ENCODE data around the gene ACSL5.
"Not testable (repeated sequence)": the region's sequence is repeated elsewhere in the genome, so short reads cannot be mapped to it uniquely, and the experiment has no call there.

The ACSL5 gene

GRCh38 chr10:112361951-112362751, 11.8 kb upstream of the ACSL5 start:
- H3K4me1 Mint-ChIP-seq (ENCODE audit: low read depth) = no peaks in the 10 kb centered on the region
- intact Hi-C loops (cut with micrococcal nuclease) = no loop called here
- no peak overlapping the region for H3K4me3 Mint-ChIP-seq
- no peak overlapping the region for H3K27ac Mint-ChIP-seq
- H3K36me3 Mint-ChIP-seq (ENCODE audit: low read depth) = no peaks in the 10 kb centered on the region
- peaks cover 2% of the 10 kb centered on the region for H3K27me3 Mint-ChIP-seq
- H3K9me3 Mint-ChIP-seq = no peaks in the 10 kb centered on the region

- Mint-ChIP-seq H3K36me3 (ENCODE audit: low read depth) (no peaks in the 10 kb centered on the region), H3K4me3 (no peak overlapping the region)
- intact Hi-C loops (cut with micrococcal nuclease) = no loop called here
These were observed 11.1 kb upstream of the ACSL5 start for GRCh38 chr10:112362833-112363232.

GRCh38 chr10:112363696-112364688, 9.9 kb upstream of the ACSL5 start:
- intact Hi-C loops (cut with micrococcal nuclease) = no loop called here
- H3K4me3 Mint-ChIP-seq = no peak overlapping the region
- no peaks in the 10 kb centered on the region for H3K9me3 Mint-ChIP-seq
- no peaks in the 10 kb centered on the region for H3K36me3 Mint-ChIP-seq (ENCODE audit: low read depth)
- H3K27ac Mint-ChIP-seq = no peak overlapping the region
- H3K4me1 Mint-ChIP-seq (ENCODE audit: low read depth) = no peaks in the 10 kb centered on the region
- peaks cover 2% of the 10 kb centered on the region for H3K27me3 Mint-ChIP-seq

More at GRCh38 chr10:112362833-112363232, 11.1 kb upstream of the ACSL5 start:
- Mint-ChIP-seq H3K9me3 (no peaks in the 10 kb centered on the region), H3K27ac (no peak overlapping the region), H3K27me3 (peaks cover 2% of the 10 kb centered on the region), H3K4me1 (ENCODE audit: low read depth) (no peaks in the 10 kb centered on the region)

GRCh38 chr10:112365014-112365432, 8.9 kb upstream of the ACSL5 start:
- Mint-ChIP-seq H3K27ac (no peak overlapping the region), H3K4me1 (ENCODE audit: low read depth) (peaks cover 5% of the 10 kb centered on the region), H3K27me3 (peaks cover 2% of the 10 kb centered on the region), H3K4me3 (no peak overlapping the region), H3K9me3 (no peaks in the 10 kb centered on the region), H3K36me3 (ENCODE audit: low read depth) (no peaks in the 10 kb centered on the region)
- intact Hi-C loops (cut with micrococcal nuclease) = no loop called here

- peaks cover 5% of the 10 kb centered on the region for H3K4me1 Mint-ChIP-seq (ENCODE audit: low read depth)
- intact Hi-C loops (cut with micrococcal nuclease) = no loop called here
- peaks cover 2% of the 10 kb centered on the region for H3K27me3 Mint-ChIP-seq
- H3K36me3 Mint-ChIP-seq (ENCODE audit: low read depth) = no peaks in the 10 kb centered on the region
- H3K27ac Mint-ChIP-seq = no peak overlapping the region
- H3K4me3 Mint-ChIP-seq = no peak overlapping the region
- H3K9me3 Mint-ChIP-seq = no peaks in the 10 kb centered on the region
These were observed 8.5 kb upstream of the ACSL5 start for GRCh38 chr10:112365451-112365850.

- peaks cover 3% of the 10 kb centered on the region for H3K27me3 Mint-ChIP-seq
- no peaks in the 10 kb centered on the region for H3K9me3 Mint-ChIP-seq
- no peak overlapping the region for H3K4me3 Mint-ChIP-seq
- no peak overlapping the region for H3K27ac Mint-ChIP-seq
- no peaks in the 10 kb centered on the region for H3K36me3 Mint-ChIP-seq (ENCODE audit: low read depth)
- peaks cover 5% of the 10 kb centered on the region for H3K4me1 Mint-ChIP-seq (ENCODE audit: low read depth)
- intact Hi-C loops (cut with micrococcal nuclease) = no loop called here
These were observed 6.9 kb upstream of the ACSL5 start for GRCh38 chr10:112366992-112367391.

- no peak overlapping the region for H3K4me3 Mint-ChIP-seq
- intact Hi-C loops (cut with micrococcal nuclease) = no loop called here
- H3K9me3 Mint-ChIP-seq = no peaks in the 10 kb centered on the region
- no peaks in the 10 kb centered on the region for H3K36me3 Mint-ChIP-seq (ENCODE audit: low read depth)
- H3K4me1 Mint-ChIP-seq (ENCODE audit: low read depth) = peaks cover 5% of the 10 kb centered on the region
- no peak overlapping the region for H3K27ac Mint-ChIP-seq
- H3K27me3 Mint-ChIP-seq = peaks cover 3% of the 10 kb centered on the region
These were observed 6.4 kb upstream of the ACSL5 start for GRCh38 chr10:112367516-112367915.

- H3K4me3 Mint-ChIP-seq = no peak overlapping the region
- intact Hi-C loops (cut with micrococcal nuclease) = loop anchor here (10.0 kb wide), 1 partner anchor 65 kb away; no protein-coding TSS in a partner anchor
These were observed 4.2 kb upstream of the ACSL5 start for GRCh38 chr10:112369495-112370423.

GRCh38 chr10:112370424-112370819, 3.5 kb upstream of the ACSL5 start:
- Mint-ChIP-seq H3K27me3 (peaks cover 3% of the 10 kb centered on the region), H3K4me3 (no peak overlapping the region), H3K36me3 (ENCODE audit: low read depth) (no peaks in the 10 kb centered on the region), H3K27ac (no peak overlapping the region), H3K9me3 (no peaks in the 10 kb centered on the region), H3K4me1 (ENCODE audit: low read depth) (peaks cover 23% of the 10 kb centered on the region)
- intact Hi-C loops (cut with micrococcal nuclease) = loop anchor here (10.0 kb wide), 1 partner anchor 64 kb away; no protein-coding TSS in a partner anchor

More at GRCh38 chr10:112369495-112370423, 4.2 kb upstream of the ACSL5 start:
- H3K4me1 Mint-ChIP-seq (ENCODE audit: low read depth) = peaks cover 17% of the 10 kb centered on the region
- H3K36me3 Mint-ChIP-seq (ENCODE audit: low read depth) = no peaks in the 10 kb centered on the region
- H3K9me3 Mint-ChIP-seq = no peaks in the 10 kb centered on the region
- no peak overlapping the region for H3K27ac Mint-ChIP-seq
- H3K27me3 Mint-ChIP-seq = peaks cover 3% of the 10 kb centered on the region

GRCh38 chr10:112371326-112371725, 2.6 kb upstream of the ACSL5 start:
- not testable (repeated sequence) for H3K36me3 Mint-ChIP-seq (ENCODE audit: low read depth); H3K27ac Mint-ChIP-seq; H3K27me3 Mint-ChIP-seq; H3K9me3 Mint-ChIP-seq; H3K4me3 Mint-ChIP-seq
- peaks cover 32% of the 10 kb centered on the region for H3K4me1 Mint-ChIP-seq (ENCODE audit: low read depth)
- intact Hi-C loops (cut with micrococcal nuclease) = loop anchor here (10.0 kb wide), 1 partner anchor 63 kb away; no protein-coding TSS in a partner anchor

GRCh38 chr10:112372182-112372810, 1.6 kb upstream of the ACSL5 start:
- not testable (repeated sequence) for H3K9me3 Mint-ChIP-seq, H3K27me3 Mint-ChIP-seq, H3K27ac Mint-ChIP-seq, H3K4me3 Mint-ChIP-seq
- peaks cover 10% of the 10 kb centered on the region for H3K36me3 Mint-ChIP-seq (ENCODE audit: low read depth)
- intact Hi-C loops (cut with micrococcal nuclease) = loop anchor here (10.0 kb wide), 1 partner anchor 63 kb away; no protein-coding TSS in a partner anchor
- H3K4me1 Mint-ChIP-seq (ENCODE audit: low read depth) = peaks cover 39% of the 10 kb centered on the region

GRCh38 chr10:112374724-112375541, 1.0 kb downstream of the ACSL5 start:
- Mint-ChIP-seq H3K27me3 (peaks cover 3% of the 10 kb centered on the region), H3K4me3 (peak overlapping the region; percentile 89), H3K4me1 (ENCODE audit: low read depth) (peaks cover 60% of the 10 kb centered on the region), H3K36me3 (ENCODE audit: low read depth) (peaks cover 27% of the 10 kb centered on the region), H3K9me3 (no peaks in the 10 kb centered on the region), H3K27ac (peak overlapping the region; percentile 97)
- intact Hi-C loops (cut with micrococcal nuclease) = loop anchor here (10.0 kb wide), 1 partner anchor 60 kb away; no protein-coding TSS in a partner anchor

All from dendritic cell treated with granulocyte-macrophage colony-stimulating factor and Interleukin-4, amounts not matched to agents 40 ng/mL and 50 ng/mL, for 4 days (primary cell).